GM18498 (cell line): Measurements from ENCODE around the gene IQCK.
"Not testable (repeated sequence)": the region's sequence is repeated elsewhere in the genome, so short reads cannot be mapped to it uniquely, and the experiment has no call there.

Experiments used
- ATAC-seq: cut with Tn5 transposase; IDR thresholded peaks from one replicate; pipeline ENCODE4 v1.9.1; 2021; ENCODE audit warnings: mild to moderate bottlenecking, moderate library complexity; ENCODE audit not compliant: unreplicated experiment

The IQCK gene

GRCh38 chr16:19715566-19715965 lies 2.5 kb upstream of the IQCK start:
- ATAC-seq = no peak

- no peak for ATAC-seq
These were observed 1.9 kb upstream of the IQCK start for GRCh38 chr16:19716183-19716582.

- not testable (repeated sequence) for ATAC-seq
These were observed 1.3 kb upstream of the IQCK start for GRCh38 chr16:19716728-19717127.

GRCh38 chr16:19717314-19717713 lies 757 bp upstream of the IQCK start:
- ATAC-seq = no peak

- ATAC-seq = no peak
These were observed 524 bp downstream of the IQCK start for GRCh38 chr16:19718624-19718965.

- no peak for ATAC-seq
These were observed 4.3 kb downstream of the IQCK start for GRCh38 chr16:19722269-19722952.

- ATAC-seq = no peak
These were observed 4.9 kb downstream of the IQCK start for GRCh38 chr16:19722981-19723380.

- no peak for ATAC-seq
These were observed 10.5 kb downstream of the IQCK start for GRCh38 chr16:19728636-19728965.

- ATAC-seq = no peak
These were observed 15.5 kb downstream of the IQCK start for GRCh38 chr16:19733551-19733950.

- no peak for ATAC-seq
These were observed 17.2 kb downstream of the IQCK start for GRCh38 chr16:19735074-19735867.

GRCh38 chr16:19737306-19738038 lies 19.4 kb downstream of the IQCK start:
- no peak for ATAC-seq

GRCh38 chr16:19741354-19741753 lies 23.3 kb downstream of the IQCK start:
- no peak for ATAC-seq

- no peak for ATAC-seq
These were observed 25.7 kb downstream of the IQCK start for GRCh38 chr16:19743816-19744159.

- ATAC-seq = no peak
These were observed 26.6 kb downstream of the IQCK start for GRCh38 chr16:19744670-19745069.

- no peak for ATAC-seq
These were observed 27.4 kb downstream of the IQCK start for GRCh38 chr16:19745286-19746010.

GRCh38 chr16:19746561-19746960 lies 28.5 kb downstream of the IQCK start:
- ATAC-seq = no peak

- ATAC-seq = no peak
These were observed 30.5 kb downstream of the IQCK start for GRCh38 chr16:19748389-19749168.

GRCh38 chr16:19749571-19750080 lies 31.6 kb downstream of the IQCK start:
- no peak for ATAC-seq

GRCh38 chr16:19751478-19752385 lies 33.7 kb downstream of the IQCK start:
- ATAC-seq = no peak
